GM23248 (cell line): ENCODE results near the gene XG. TPM values are rescaled to one million over a fixed set of nuclear protein-coding genes. Genes with fewer than 3 reads are reported as not detected.
"Not testable (repeated sequence)": the region's sequence is repeated elsewhere in the genome, so short reads cannot be mapped to it uniquely, and the experiment has no call there.

Experiments used
- DNase-seq: peaks from one replicate; pipeline ENCODE4 v3.0.0-alpha.2; 2015
- H2AFZ ChIP-seq: fragments of 200-600 bp; sonication (generic); 2 replicates; pipeline ENCODE4 v1.6.1; 2016; ENCODE audit warnings: antibody characterized with exemption
- H3F3A ChIP-seq: fragments of 200-600 bp; sonication (generic); 2 replicates; pipeline ENCODE4 v1.6.1; 2016; ENCODE audit warnings: mild to moderate bottlenecking, antibody characterized with exemption, mixed run types; ENCODE audit not compliant: insufficient read depth
- H3K27ac ChIP-seq: fragments of 200-600 bp; sonication (generic); 2 replicates; pipeline ENCODE4 v1.5.1; 2016; ENCODE audit warnings: mild to moderate bottlenecking
- H3K27me3 ChIP-seq: fragments of 200-600 bp; sonication (generic); replicated peaks from 2 replicates; pipeline ENCODE4 v1.6.1; 2016; ENCODE audit warnings: mild to moderate bottlenecking; ENCODE audit not compliant: insufficient read depth
- H3K36me3 ChIP-seq: fragments of 200-600 bp; sonication (generic); 2 replicates; pipeline ENCODE4 v1.6.1; 2016; ENCODE audit warnings: low read depth, mild to moderate bottlenecking
- H3K4me1 ChIP-seq: fragments of 200-600 bp; sonication (generic); 2 replicates; pipeline ENCODE4 v1.6.1; 2016; ENCODE audit warnings: mild to moderate bottlenecking; ENCODE audit not compliant: insufficient read depth
- H3K4me2 ChIP-seq: fragments of 200-600 bp; sonication (generic); one replicate; pipeline ENCODE4 v1.6.1; 2016; ENCODE audit warnings: mild to moderate bottlenecking; ENCODE audit not compliant: unreplicated experiment
- H3K4me3 ChIP-seq: fragments of 200-600 bp; sonication (generic); 2 replicates; pipeline ENCODE4 v1.5.1; 2016; ENCODE audit warnings: mild to moderate bottlenecking
- H3K79me2 ChIP-seq: fragments of 200-600 bp; sonication (generic); 2 replicates; pipeline ENCODE4 v1.6.1; 2016; ENCODE audit warnings: mild to moderate bottlenecking; ENCODE audit not compliant: insufficient read depth
- H3K9ac ChIP-seq: fragments of 200-600 bp; sonication (generic); 2 replicates; pipeline ENCODE4 v1.6.1; 2016; ENCODE audit warnings: mild to moderate bottlenecking
- H3K9me2 ChIP-seq: fragments of 200-600 bp; sonication (generic); 2 replicates; pipeline ENCODE4 v1.6.1; 2016; ENCODE audit warnings: mixed run types, mild to moderate bottlenecking, moderate library complexity; ENCODE audit not compliant: insufficient read depth
- H3K9me3 ChIP-seq: fragments of 200-600 bp; sonication (generic); one replicate; pipeline ENCODE4 v1.6.1; 2017; ENCODE audit warnings: low read depth
- H4K20me1 ChIP-seq: fragments of 200-600 bp; sonication (generic); 2 replicates; pipeline ENCODE4 v1.6.0; 2016; ENCODE audit not compliant: insufficient read depth
- EZH2 ChIP-seq: fragments of 200-600 bp; sonication (generic); IDR thresholded peaks from 2 replicates; pipeline ENCODE4 v1.6.1; 2018; ENCODE audit warnings: antibody characterized with exemption, mild to moderate bottlenecking; ENCODE audit not compliant: insufficient read depth, poor library complexity, severe bottlenecking
- EZH2phosphoT487 ChIP-seq: fragments of 200-600 bp; sonication (generic); IDR thresholded peaks from 2 replicates; pipeline ENCODE4 v1.6.1; 2018; ENCODE audit warnings: antibody characterized with exemption, moderate library complexity, mild to moderate bottlenecking, low read depth; ENCODE audit not compliant: insufficient read depth
- WGBS, 2 experiments: methylation state at CpG; one replicate each; pipeline ENCODE4 v1.1.6; 2015 to 2017; ENCODE audit warnings: low lambda C conversion rate in 2 of 2, low coverage in 1 of 2; ENCODE audit errors: missing lambda C conversion rate in 2 of 2; 5-methylcytosine and 5-hydroxymethylcytosine counted together
- in situ Hi-C: fragments of 300-500 bp; cut with MboI; formaldehyde crosslinking; loops from 2 replicates; pipeline ENCODE4 v1.15.0; 2020
- polyA plus RNA-seq: library from polyadenylated mRNA; unstranded; fragments of >200 nt; fragmentation: Nextera tagmentation; extraction: Ambion mirVana; gene quantifications from 2 replicates; pipeline ENCODE4 v1.2.1, GENCODE V29; 2016
- total RNA-seq: library from RNA; depleted of rRNA; stranded (reverse); fragments of >200 nt; shearing (Covaris generic); gene quantifications from 2 replicates; pipeline ENCODE4 v1.2.3, GENCODE V29; 2014

Gene XG
- total and polyA plus RNA-seq, 2 experiments from 2014 or later = 21.4 to 48.4 TPM

DNA sequence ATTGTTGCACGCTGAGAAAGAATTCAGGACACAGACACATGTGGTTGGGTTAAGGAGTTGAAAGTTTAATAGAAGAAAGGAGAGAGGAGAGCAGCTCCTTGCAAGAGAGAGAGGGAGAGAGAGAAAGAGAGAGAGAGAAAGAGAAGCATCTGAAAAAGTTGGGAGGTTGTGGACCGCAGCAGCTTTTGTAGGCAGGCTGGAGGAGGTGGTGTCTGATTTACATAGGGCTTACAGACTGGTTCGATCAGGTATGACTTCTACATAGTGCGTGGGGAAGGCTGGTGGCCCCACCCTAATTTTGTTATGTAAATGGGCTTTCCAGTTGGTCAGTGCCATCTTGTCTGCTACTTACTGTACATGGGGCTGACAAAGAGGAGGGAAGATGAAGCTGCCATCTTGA lies 49.4 kb downstream of the XG start:
- H3K9ac ChIP-seq = no peak overlapping the region
- no peaks in the 10 kb centered on the region for H3K79me2 ChIP-seq
- peaks cover 20% of the 10 kb centered on the region for H3F3A ChIP-seq
- H3K9me3 ChIP-seq = no peaks in the 10 kb centered on the region
- in situ Hi-C loops = no loop called here
- DNase-seq = no peak
- no peaks in the 10 kb centered on the region for H3K9me2 ChIP-seq
- H2AFZ ChIP-seq = no peak overlapping the region
- 75 to 79% methylated on average over 4 of the region's 4 CpGs for WGBS, 2 experiments
- no peak overlapping the region for H3K4me2 ChIP-seq
- peaks cover 12% of the 10 kb centered on the region for H3K4me1 ChIP-seq
- TF ChIP-seq EZH2 (no peak), EZH2phosphoT487 (no peak)
- no peak overlapping the region for H3K27ac ChIP-seq
- no peaks in the 10 kb centered on the region for H3K27me3 ChIP-seq
- no peak overlapping the region for H3K4me3 ChIP-seq
- no peaks in the 10 kb centered on the region for H3K36me3 ChIP-seq
- H4K20me1 ChIP-seq = no peaks in the 10 kb centered on the region

DNA sequence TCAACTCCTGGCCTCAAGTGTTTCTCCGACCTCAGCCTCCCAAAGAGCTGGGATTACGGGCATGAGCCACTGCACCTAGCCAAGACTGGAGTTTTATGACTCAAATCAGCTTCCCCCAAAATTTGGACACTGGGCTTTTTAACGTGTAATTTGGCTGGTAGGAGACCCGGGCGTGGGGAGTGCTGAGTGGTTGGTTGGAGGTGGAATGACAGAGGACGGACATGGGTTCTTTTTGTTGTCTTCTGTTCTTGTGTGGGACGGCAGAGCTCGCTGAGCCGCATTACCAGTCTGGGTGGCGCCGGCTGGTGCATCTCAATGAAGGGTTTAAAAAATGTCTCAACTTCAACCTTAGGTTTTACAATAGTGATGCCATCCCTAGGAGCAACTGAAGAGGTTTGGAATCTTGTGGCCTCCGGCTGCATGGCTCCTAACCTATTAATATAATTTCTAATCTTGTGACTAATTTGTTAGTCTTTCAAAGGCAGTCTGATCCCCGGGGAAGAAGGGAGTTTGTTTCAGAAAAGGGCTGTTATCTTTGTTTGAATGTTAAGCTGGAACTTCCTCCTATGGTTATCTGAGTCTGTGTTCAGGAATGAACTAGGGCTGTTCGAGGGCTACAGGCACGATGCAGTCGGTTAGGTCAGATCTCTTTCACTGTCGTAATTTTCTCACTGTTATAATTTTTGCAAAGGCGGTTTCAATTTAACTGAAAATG lies 50.7 kb downstream of the XG start:
- H3K4me2 ChIP-seq, H4K20me1 ChIP-seq, in situ Hi-C loops, H3K9me2 ChIP-seq, H3K9me3 ChIP-seq, H3K4me3 ChIP-seq, H2AFZ ChIP-seq, H3K27me3 ChIP-seq, H3K36me3 ChIP-seq, H3K79me2 ChIP-seq: not testable (repeated sequence)
- H3K4me1 ChIP-seq = peaks cover 12% of the 10 kb centered on the region
- 45 to 47% methylated on average over 18 of the region's 18 CpGs for WGBS, 2 experiments
- peak overlapping the region; percentile 36 for H3K9ac ChIP-seq
- H3F3A ChIP-seq = peaks cover 20% of the 10 kb centered on the region
- peak; percentile 46 for DNase-seq
- H3K27ac ChIP-seq = peak overlapping the region; percentile 65

DNA sequence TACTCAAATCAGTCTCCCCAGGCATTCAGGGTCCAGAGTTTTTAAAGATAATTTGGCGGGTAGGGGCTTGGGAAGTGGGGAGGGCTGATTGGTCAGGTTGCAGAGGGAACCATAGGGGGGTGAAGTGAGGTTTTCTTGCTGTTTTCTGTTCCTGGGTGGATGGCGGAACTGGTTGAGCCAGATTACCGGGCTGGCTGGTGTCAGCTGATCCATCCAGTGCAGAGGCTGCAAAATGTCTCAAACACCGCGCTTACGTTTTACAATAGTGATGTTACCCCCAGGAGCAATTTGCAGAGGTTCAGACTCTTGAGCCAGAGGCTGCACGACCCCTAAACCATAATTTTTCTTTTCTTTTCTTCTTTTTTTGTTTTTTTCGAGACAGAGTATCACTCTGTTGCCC lies 51.6 kb downstream of the XG start:
- in situ Hi-C loops, H4K20me1 ChIP-seq, H2AFZ ChIP-seq, H3K9ac ChIP-seq, H3K9me3 ChIP-seq, H3K36me3 ChIP-seq, H3K27me3 ChIP-seq, H3K9me2 ChIP-seq, H3K4me2 ChIP-seq, H3K79me2 ChIP-seq, DNase-seq, H3K4me3 ChIP-seq: not testable (repeated sequence)
- Histone ChIP-seq H3F3A (peaks cover 20% of the 10 kb centered on the region), H3K27ac (peak overlapping the region; percentile 92), H3K4me1 (peaks cover 12% of the 10 kb centered on the region)
- 72 to 94% methylated on average over 6 of the region's 8 CpGs for WGBS, 2 experiments

- peak overlapping the region; percentile 72 for H3K9ac ChIP-seq
- peak overlapping the region; percentile 92 for H3K27ac ChIP-seq
- H3K4me2 ChIP-seq = peak overlapping the region; percentile 26
- H3K27me3 ChIP-seq, H4K20me1 ChIP-seq, H3K4me3 ChIP-seq, in situ Hi-C loops, H3K9me3 ChIP-seq, H2AFZ ChIP-seq, H3K9me2 ChIP-seq, H3K79me2 ChIP-seq, H3K36me3 ChIP-seq: not testable (repeated sequence)
- H3K4me1 ChIP-seq = peaks cover 12% of the 10 kb centered on the region
- 24 to 46% methylated on average over 12 to 16 of the region's 18 CpGs for WGBS, 2 experiments
- DNase-seq = peak; percentile 50
- H3F3A ChIP-seq = peaks cover 20% of the 10 kb centered on the region
Observed at GRCh38 chrX:2804106-2804843, 52.4 kb downstream of the XG start.

GRCh38 chrX:2804858-2805257 lies 53.0 kb downstream of the XG start:
- peak; percentile 80 for DNase-seq
- H3K9me3 ChIP-seq, H3K36me3 ChIP-seq, H3K79me2 ChIP-seq, in situ Hi-C loops, H4K20me1 ChIP-seq, H3K9me2 ChIP-seq, H3K27me3 ChIP-seq: not testable (repeated sequence)
- H3K9ac ChIP-seq = peak overlapping the region; percentile 72
- peaks cover 20% of the 10 kb centered on the region for H3F3A ChIP-seq
- H3K4me2 ChIP-seq = peak overlapping the region; percentile 26
- H3K27ac ChIP-seq = peak overlapping the region; percentile 92
- peaks cover 12% of the 10 kb centered on the region for H3K4me1 ChIP-seq
- H3K4me3 ChIP-seq = peak overlapping the region; percentile 42
- H2AFZ ChIP-seq = peak overlapping the region; percentile 51; the same call in 1 of the 2 replicates
- WGBS, 2 experiments = 8 to 11% methylated on average over 7 to 13 of the region's 20 CpGs
